ENCODE results near the gene ZBTB1.

GRCh38 chr14:64508215-64508776 lies 3.7 kb downstream of the ZBTB1 start:
- TF ChIP-seq EZH2phosphoT487 (IDR thresholded peaks at IDR 0.05; ENCODE audit: insufficient read depth, low read depth) (no peak), EZH2 (IDR thresholded peaks at IDR 0.05; ENCODE audit: insufficient read depth, poor library complexity, severe bottlenecking) (no peak)
